HepG2 (cell line): ENCODE measurements around the gene CHST14. TPM values are rescaled to one million over a fixed set of nuclear protein-coding genes. Genes with fewer than 3 reads are reported as not detected.

ENCODE experiments used
- AKAP8 ChIP-seq: sonication (generic); formaldehyde crosslinking; IDR thresholded peaks from 2 replicates; pipeline ENCODE4 v1.5.1; 2020; ENCODE audit warnings: mild to moderate bottlenecking, missing genetic modification reagents
- BCL6 ChIP-seq: IDR thresholded peaks from 2 replicates; pipeline ENCODE4 v1.6.1; 2016; ENCODE audit warnings: missing genetic modification reagents, missing compliant biosample characterization
- CENPX ChIP-seq: sonication (generic); formaldehyde crosslinking; IDR thresholded peaks from 2 replicates; pipeline ENCODE4 v1.9.0; 2021; ENCODE audit warnings: mild to moderate bottlenecking, missing genetic modification reagents, moderate library complexity
- FOXJ3 ChIP-seq: sonication (generic); formaldehyde crosslinking; IDR thresholded peaks from 2 replicates; pipeline ENCODE4 v1.4.0; 2020; ENCODE audit warnings: missing genetic modification reagents, mild to moderate bottlenecking, borderline replicate concordance
- FOXM1 ChIP-seq: sonication (generic); formaldehyde crosslinking; IDR thresholded peaks from 2 replicates; pipeline ENCODE4 v1.5.0; 2020; ENCODE audit warnings: missing genetic modification reagents
- GATAD1 ChIP-seq: IDR thresholded peaks from 2 replicates; pipeline ENCODE4 v1.6.1; 2016; ENCODE audit warnings: missing genetic modification reagents, missing compliant biosample characterization
- HIVEP1 ChIP-seq: sonication (generic); formaldehyde crosslinking; IDR thresholded peaks from 2 replicates; pipeline ENCODE4 v1.4.0; 2020; ENCODE audit warnings: mild to moderate bottlenecking, missing genetic modification reagents
- NFE2 ChIP-seq: sonication (generic); formaldehyde crosslinking; IDR thresholded peaks from 2 replicates; pipeline ENCODE4 v1.4.0; 2020; ENCODE audit warnings: missing genetic modification reagents
- POLR2A ChIP-seq, 2 experiments: IDR thresholded peaks; 2 replicates each; pipeline ENCODE4 v1.6.1; 2011; ENCODE audit warnings: low read depth in 2 of 2, low read length in 2 of 2, mild to moderate bottlenecking in 1 of 2, moderate library complexity in 1 of 2; ENCODE audit not compliant: insufficient read depth in 1 of 2
- POLR2AphosphoS5 ChIP-seq: IDR thresholded peaks from 2 replicates; pipeline ENCODE4 v1.6.1; 2012; ENCODE audit warnings: low read depth, low read length
- RAD21 ChIP-seq: fragments of 450-650 bp; formaldehyde crosslinking; IDR thresholded peaks from 2 replicates; pipeline ENCODE4 v1.5.0; 2020; ENCODE audit warnings: mild to moderate bottlenecking
- RXRB ChIP-seq: IDR thresholded peaks from 2 replicates; pipeline ENCODE4 v1.6.1; 2016; ENCODE audit warnings: borderline replicate concordance, missing genetic modification reagents, missing compliant biosample characterization
- SMC3 ChIP-seq: IDR thresholded peaks from 2 replicates; pipeline ENCODE4 v1.6.1; 2011; ENCODE audit warnings: low read length, improper control_type of control experiment
- STAT5B ChIP-seq: sonication (generic); formaldehyde crosslinking; IDR thresholded peaks from 2 replicates; pipeline ENCODE4 v1.4.0; 2020; ENCODE audit warnings: missing genetic modification reagents
- TARDBP ChIP-seq: sonication (generic); formaldehyde crosslinking; IDR thresholded peaks from 2 replicates; pipeline ENCODE4 v1.8.0; 2022; ENCODE audit warnings: mild to moderate bottlenecking, missing genetic modification reagents
- YY1 ChIP-seq: IDR thresholded peaks from 2 replicates; pipeline ENCODE4 v1.6.1; 2011; ENCODE audit warnings: low read length, low read depth, moderate library complexity, mild to moderate bottlenecking; ENCODE audit not compliant: insufficient read depth, insufficient replicate concordance
- ZNF124 ChIP-seq: sonication (generic); formaldehyde crosslinking; IDR thresholded peaks from 2 replicates; pipeline ENCODE4 v1.4.0; 2020; ENCODE audit warnings: missing genetic modification reagents
- ZNF160 ChIP-seq: sonication (generic); formaldehyde crosslinking; IDR thresholded peaks from 2 replicates; pipeline ENCODE4 v1.8.0; 2022; ENCODE audit warnings: mild to moderate bottlenecking, inconsistent platforms, missing genetic modification reagents
- ZNF333 ChIP-seq: sonication (generic); formaldehyde crosslinking; IDR thresholded peaks from 2 replicates; pipeline ENCODE4 v1.4.0; 2020; ENCODE audit warnings: mild to moderate bottlenecking, missing genetic modification reagents, borderline replicate concordance
- ZNF607 ChIP-seq: sonication (generic); formaldehyde crosslinking; IDR thresholded peaks from 2 replicates; pipeline ENCODE4 v1.5.1; 2020; ENCODE audit warnings: missing genetic modification reagents, mild to moderate bottlenecking, borderline replicate concordance
- ZNF678 ChIP-seq: sonication (generic); formaldehyde crosslinking; IDR thresholded peaks from 2 replicates; pipeline ENCODE4 v1.4.0; 2020; ENCODE audit warnings: mild to moderate bottlenecking, missing genetic modification reagents
- polyA plus RNA-seq, 8 experiments: library from polyadenylated mRNA; depleted of rRNA in 3 of 8; stranded (reverse) in 7 of 8; unstranded in 1 of 8; fragments of >200 nt; fragmentation: Illumina TruSeq in 4 of 8; extraction: Trizol in 4 of 8; gene quantifications; 2 replicates each; pipeline versions ENCODE4 v1.2.1 to v1.2.3, GENCODE V29; 2011 to 2016; ENCODE audit warnings: low read depth in 4 of 8, missing spikeins in 1 of 8, mixed read lengths in 1 of 8; ENCODE audit not compliant: insufficient read depth in 1 of 8
- total RNA-seq, 5 experiments: library from RNA; depleted of rRNA; stranded (reverse); fragments of >200 nt; fragmentation: Illumina TruSeq; extraction: Trizol; gene quantifications; 2 replicates each; pipeline ENCODE4 v1.2.3, GENCODE V29; 2016; ENCODE audit warnings: low read depth in 1 of 5
- TF ChIP-seq, protein P1 (sequence below): sonication (generic); formaldehyde crosslinking; IDR thresholded peaks from 2 replicates; pipeline ENCODE4 v1.9.0; 2022; ENCODE audit warnings: low read depth, missing genetic modification reagents
- TF ChIP-seq, protein P2 (sequence below): sonication (generic); formaldehyde crosslinking; conservative IDR thresholded peaks from 2 replicates; pipeline ENCODE4 v1.8.1; 2023; ENCODE audit warnings: missing genetic modification reagents
- TF ChIP-seq, protein P3 (sequence below): IDR thresholded peaks from 2 replicates; pipeline ENCODE4 v1.6.1; 2018; ENCODE audit warnings: missing genetic modification reagents, mild to moderate bottlenecking, missing compliant biosample characterization

Gene CHST14
- total and polyA plus RNA-seq, 2 of the 13 experiments (the other 11 are each of a cell fraction or from before 2014, with no cell fraction given): 8.9 to 12.4 TPM

DNA sequence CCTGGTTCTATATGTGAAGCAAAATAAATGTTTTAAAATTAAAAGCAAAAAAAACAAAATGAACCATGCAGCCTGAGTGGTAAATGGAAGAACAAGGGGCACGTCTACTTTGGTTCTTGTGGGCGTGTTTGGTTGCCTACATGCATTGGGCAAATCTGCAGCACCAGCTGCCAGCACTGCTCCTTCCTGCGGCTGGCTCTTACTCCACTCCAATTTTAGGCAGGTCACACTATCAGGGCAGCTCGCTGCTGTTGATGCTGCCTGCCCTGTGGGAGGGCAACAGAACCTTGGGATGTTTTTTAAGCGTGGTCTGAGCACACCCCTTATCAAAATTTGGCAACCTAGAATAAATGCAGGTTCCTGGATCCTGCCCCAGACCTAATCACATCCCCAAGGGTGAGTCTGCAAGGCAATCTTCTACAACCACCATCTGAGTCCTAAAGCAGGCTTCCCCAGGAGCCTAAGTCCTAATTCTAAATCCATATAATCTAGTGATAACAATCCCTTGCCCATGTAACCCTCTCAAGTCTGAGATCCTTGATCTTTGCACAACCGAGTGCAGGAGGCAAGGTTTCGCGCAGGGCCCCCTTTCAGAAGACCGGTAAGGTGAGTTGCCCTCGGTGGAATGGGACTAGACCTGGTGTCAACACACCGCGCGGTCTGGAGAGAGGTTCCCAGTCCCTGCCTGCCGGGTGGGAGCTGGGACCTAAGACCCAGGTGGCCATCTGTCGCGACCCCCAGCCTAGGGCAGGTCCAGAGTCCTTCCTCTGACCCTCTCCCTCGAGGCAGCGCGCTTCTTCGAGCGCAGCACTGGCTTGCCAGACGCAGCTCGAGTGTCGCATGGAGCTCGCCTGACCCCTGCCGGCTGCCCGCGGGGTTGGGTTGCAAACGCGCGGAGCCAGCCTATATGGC is 49.3 kb upstream of the CHST14 start (continued):
- TF ChIP-seq, protein P1, sequence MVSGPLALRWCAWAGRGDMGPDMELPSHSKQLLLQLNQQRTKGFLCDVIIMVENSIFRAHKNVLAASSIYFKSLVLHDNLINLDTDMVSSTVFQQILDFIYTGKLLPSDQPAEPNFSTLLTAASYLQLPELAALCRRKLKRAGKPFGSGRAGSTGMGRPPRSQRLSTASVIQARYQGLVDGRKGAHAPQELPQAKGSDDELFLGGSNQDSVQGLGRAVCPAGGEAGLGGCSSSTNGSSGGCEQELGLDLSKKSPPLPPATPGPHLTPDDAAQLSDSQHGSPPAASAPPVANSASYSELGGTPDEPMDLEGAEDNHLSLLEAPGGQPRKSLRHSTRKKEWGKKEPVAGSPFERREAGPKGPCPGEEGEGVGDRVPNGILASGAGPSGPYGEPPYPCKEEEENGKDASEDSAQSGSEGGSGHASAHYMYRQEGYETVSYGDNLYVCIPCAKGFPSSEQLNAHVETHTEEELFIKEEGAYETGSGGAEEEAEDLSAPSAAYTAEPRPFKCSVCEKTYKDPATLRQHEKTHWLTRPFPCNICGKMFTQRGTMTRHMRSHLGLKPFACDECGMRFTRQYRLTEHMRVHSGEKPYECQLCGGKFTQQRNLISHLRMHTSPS (CRISPR knock-in tag): no peak
- TF ChIP-seq RAD21 (CRISPR knock-in tag) (peak; percentile 94), FOXM1 (CRISPR knock-in tag) (no peak), HIVEP1 (CRISPR knock-in tag) (0 out of 2 replicates have a peak, but pooled peaks have one; percentile 43), POLR2AphosphoS5 (peak; percentile 33; the same call in 1 of the 2 replicates), SMC3 (no peak; the same call in 1 of the 2 replicates), FOXJ3 (CRISPR knock-in tag) (no peak), TARDBP (no peak), NFE2 (no peak), AKAP8 (CRISPR knock-in tag) (peak; percentile 98), POLR2A (IDR thresholded peaks at IDR 0.05; ENCODE audit: insufficient read depth in 1 of 2, low read depth in 2 of 2, low read length in 2 of 2) (peak in 1 of 2 experiments; percentile 36; a peak in 1 of 4 replicates), ZNF160 (no peak), BCL6 (CRISPR knock-in tag) (peak; percentile 48; the same call in 1 of the 2 replicates), GATAD1 (CRISPR knock-in tag) (0 out of 2 replicates have a peak, but pooled peaks have one; percentile 26), ZNF124 (no peak), ZNF333 (CRISPR knock-in tag) (no peak), STAT5B (CRISPR knock-in tag) (no peak), RXRB (CRISPR knock-in tag) (peak; percentile 56; the same call in 1 of the 2 replicates), ZNF607 (CRISPR knock-in tag) (peak; percentile 48; the same call in 1 of the 2 replicates), CENPX (no peak), YY1 (peak; percentile 19), ZNF678 (CRISPR knock-in tag) (no peak)
- TF ChIP-seq, protein P2, sequence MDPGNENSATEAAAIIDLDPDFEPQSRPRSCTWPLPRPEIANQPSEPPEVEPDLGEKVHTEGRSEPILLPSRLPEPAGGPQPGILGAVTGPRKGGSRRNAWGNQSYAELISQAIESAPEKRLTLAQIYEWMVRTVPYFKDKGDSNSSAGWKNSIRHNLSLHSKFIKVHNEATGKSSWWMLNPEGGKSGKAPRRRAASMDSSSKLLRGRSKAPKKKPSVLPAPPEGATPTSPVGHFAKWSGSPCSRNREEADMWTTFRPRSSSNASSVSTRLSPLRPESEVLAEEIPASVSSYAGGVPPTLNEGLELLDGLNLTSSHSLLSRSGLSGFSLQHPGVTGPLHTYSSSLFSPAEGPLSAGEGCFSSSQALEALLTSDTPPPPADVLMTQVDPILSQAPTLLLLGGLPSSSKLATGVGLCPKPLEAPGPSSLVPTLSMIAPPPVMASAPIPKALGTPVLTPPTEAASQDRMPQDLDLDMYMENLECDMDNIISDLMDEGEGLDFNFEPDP: no peak
- TF ChIP-seq, protein P3, sequence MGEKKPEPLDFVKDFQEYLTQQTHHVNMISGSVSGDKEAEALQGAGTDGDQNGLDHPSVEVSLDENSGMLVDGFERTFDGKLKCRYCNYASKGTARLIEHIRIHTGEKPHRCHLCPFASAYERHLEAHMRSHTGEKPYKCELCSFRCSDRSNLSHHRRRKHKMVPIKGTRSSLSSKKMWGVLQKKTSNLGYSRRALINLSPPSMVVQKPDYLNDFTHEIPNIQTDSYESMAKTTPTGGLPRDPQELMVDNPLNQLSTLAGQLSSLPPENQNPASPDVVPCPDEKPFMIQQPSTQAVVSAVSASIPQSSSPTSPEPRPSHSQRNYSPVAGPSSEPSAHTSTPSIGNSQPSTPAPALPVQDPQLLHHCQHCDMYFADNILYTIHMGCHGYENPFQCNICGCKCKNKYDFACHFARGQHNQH (CRISPR knock-in tag): peak; percentile 57; the same call in 1 of the 2 replicates
